HG02623 (cell line): ENCODE data around the gene GPM6B.
"Not testable (repeated sequence)": the region's sequence is repeated elsewhere in the genome, so short reads cannot be mapped to it uniquely, and the experiment has no call there.

ENCODE experiments used
- ATAC-seq: cut with Tn5 transposase; IDR thresholded peaks from one replicate; pipeline ENCODE4 v1.9.1; 2021; ENCODE audit warnings: moderate library complexity; ENCODE audit not compliant: unreplicated experiment

Gene GPM6B

DNA sequence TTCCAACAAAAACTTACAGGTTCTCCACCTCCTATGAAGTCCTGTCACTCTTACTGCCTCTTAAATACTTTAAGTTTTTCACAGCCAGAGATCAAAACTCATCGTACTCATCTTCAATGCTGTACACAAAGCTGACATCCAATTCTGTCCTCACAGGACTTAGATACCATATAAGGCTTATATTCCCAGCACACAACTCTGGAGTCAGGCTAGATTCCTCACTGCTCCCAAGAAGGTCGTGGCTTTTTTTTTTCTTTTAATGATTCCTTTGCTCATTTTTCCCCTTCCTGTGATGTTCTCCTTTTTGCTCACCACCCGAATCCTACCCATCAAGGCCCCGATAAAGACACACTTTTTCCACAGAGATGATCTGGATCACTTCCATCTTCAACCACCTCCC lies 83.4 kb downstream of the GPM6B start:
- ATAC-seq: no peak

- ATAC-seq: no peak
Measured at GRCh38 chrX:13732246-13733067, 84.4 kb downstream of the GPM6B start.

DNA sequence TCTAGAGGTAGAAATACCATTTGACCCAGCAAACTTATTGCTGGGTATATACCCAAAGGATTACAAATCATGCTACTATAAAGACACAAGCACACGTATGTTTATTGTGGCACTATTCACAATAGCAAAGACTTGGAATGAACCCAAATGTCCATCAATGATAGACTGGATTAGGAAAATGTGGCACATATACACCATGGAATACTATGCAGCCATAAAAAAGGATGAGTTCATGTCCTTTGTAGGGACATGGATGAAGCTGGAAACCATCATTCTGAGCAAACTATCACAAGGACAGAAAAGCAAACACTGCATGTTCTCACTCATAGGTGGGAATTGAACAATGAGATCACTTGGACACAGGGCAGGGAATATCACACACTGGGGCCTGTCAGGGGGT lies 86.4 kb downstream of the GPM6B start:
- ATAC-seq: not testable (repeated sequence)

GRCh38 chrX:13726583-13726982 lies 90.3 kb downstream of the GPM6B start:
- ATAC-seq: not testable (repeated sequence)

- not testable (repeated sequence) for ATAC-seq
Measured at GRCh38 chrX:13724878-13725277, 92.0 kb downstream of the GPM6B start.

DNA sequence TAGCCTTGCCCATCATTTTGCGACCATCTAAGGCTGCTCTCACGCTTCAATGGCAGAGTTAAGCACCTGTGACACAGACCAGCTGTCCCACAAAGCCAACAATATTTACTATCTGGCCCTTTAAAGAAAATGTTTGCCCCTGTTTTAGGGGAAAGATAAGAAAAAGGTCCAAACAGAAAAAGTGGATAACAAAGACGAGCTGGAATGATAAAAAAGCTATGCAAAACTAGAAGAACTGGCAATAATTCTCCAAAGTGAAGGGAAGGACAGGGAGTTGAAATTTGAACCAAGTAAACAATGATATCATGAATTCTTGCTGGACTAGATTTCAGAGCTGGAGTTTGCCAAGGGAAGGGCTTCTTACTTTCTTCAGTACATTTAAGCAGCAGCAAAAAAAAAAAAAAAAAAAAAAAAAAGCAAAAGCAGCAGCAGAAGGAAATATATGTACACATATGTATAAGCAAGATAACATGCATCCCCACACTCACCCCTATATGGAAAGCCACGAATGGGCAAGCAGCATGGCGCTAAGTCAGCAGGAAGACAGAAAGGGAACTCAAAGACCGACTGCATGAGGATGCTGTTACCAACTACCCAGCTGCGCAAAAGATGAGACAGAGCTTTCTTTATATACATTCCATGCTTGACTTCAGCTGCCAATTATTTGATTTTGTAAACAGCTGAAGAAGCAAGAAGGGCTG lies 94.9 kb downstream of the GPM6B start:
- ATAC-seq: no peak

DNA sequence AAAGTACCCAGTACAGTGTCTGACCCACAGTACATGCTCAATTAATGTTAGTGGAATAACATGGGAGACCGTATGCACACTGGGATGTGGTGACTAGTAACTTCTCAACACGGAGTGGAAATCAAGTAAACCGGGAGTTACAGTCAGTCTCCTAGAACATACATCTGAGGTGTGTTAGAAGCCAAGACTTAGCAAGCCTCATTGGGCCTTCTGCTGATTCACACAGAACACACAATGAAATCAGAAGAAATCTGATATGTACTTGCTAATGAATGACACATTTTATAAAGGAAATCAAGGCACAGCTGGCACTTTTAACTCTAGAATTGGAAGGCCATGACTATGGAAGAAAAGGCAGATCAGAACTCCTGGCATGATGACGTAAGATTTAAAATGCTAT lies 95.5 kb downstream of the GPM6B start:
- ATAC-seq: no peak
